Renal pelvis (tissue), 12 donors: ENCODE measurements around the gene RXRA. TPM values are rescaled to one million over a fixed set of nuclear protein-coding genes. Genes with fewer than 3 reads are reported as not detected.

Source experiments
- DNase-seq: peaks from one replicate; pipeline ENCODE4 v3.0.0-alpha.2; 2013
- long read RNA-seq, 16 experiments: transcript quantifications; one replicate each; lab custom pipeline, GENCODE V29; 2026
- polyA plus RNA-seq, 3 donors: library from polyadenylated mRNA; unstranded; fragments of 120-200 nt; gene quantifications; one replicate each; pipeline ENCODE4 v1.2.1, GENCODE V29; 2013; ENCODE audit not compliant: insufficient read length in 3 of 3

The RXRA gene
- polyA plus RNA-seq: 10 to 100 TPM; 49.9 to 54.8 (median 53.8) TPM
- long read RNA-seq, donor 1, partial matches to known transcripts: 0 of 4 reads
- long read RNA-seq, donor 1, other reads (novel, unspliced or antisense): 0 of 4 reads
- long read RNA-seq, donor 2, transcript RXRA-202 (10 exons, 1,846 nt): major isoform, 10 of 10 reads
- long read RNA-seq, donor 2, partial matches to known transcripts: 0 of 10 reads
- long read RNA-seq, donor 2, other reads (novel, unspliced or antisense): 0 of 10 reads
- long read RNA-seq, donor 3, transcript RXRA-202 (10 exons, 1,846 nt): major isoform, 6 of 44 reads
- long read RNA-seq, donor 3, partial matches to known transcripts: 38 of 44 reads
- long read RNA-seq, donor 3, other reads (novel, unspliced or antisense): 0 of 44 reads
- long read RNA-seq, donor 4, transcript RXRA-202 (10 exons, 1,846 nt): major isoform, 6 of 65 reads
- long read RNA-seq, donor 4, partial matches to known transcripts: 59 of 65 reads
- long read RNA-seq, donor 4, other reads (novel, unspliced or antisense): 0 of 65 reads
- long read RNA-seq, donor 5, partial matches to known transcripts: 0 of 4 reads
- long read RNA-seq, donor 5, other reads (novel, unspliced or antisense): 0 of 4 reads
- long read RNA-seq, donor 6, transcript RXRA-202 (10 exons, 1,846 nt): major isoform, 6 of 6 reads
- long read RNA-seq, donor 6, partial matches to known transcripts: 0 of 6 reads
- long read RNA-seq, donor 6, other reads (novel, unspliced or antisense): 0 of 6 reads
- long read RNA-seq, donor 7, transcript RXRA-202 (10 exons, 1,846 nt): major isoform, 9 of 36 reads
- long read RNA-seq, donor 7, partial matches to known transcripts: 27 of 36 reads
- long read RNA-seq, donor 7, other reads (novel, unspliced or antisense): 0 of 36 reads
- long read RNA-seq, donor 8, partial matches to known transcripts: 0 of 4 reads
- long read RNA-seq, donor 8, other reads (novel, unspliced or antisense): 0 of 4 reads
- long read RNA-seq, donor 9, transcript RXRA-202 (10 exons, 1,846 nt): major isoform, 12 of 12 reads
- long read RNA-seq, donor 9, partial matches to known transcripts: 0 of 12 reads
- long read RNA-seq, donor 9, other reads (novel, unspliced or antisense): 0 of 12 reads
- long read RNA-seq, donor 10, partial matches to known transcripts: 0 of 2 reads
- long read RNA-seq, donor 10, other reads (novel, unspliced or antisense): 0 of 2 reads
- long read RNA-seq, donor 11, partial matches to known transcripts: 0 of 3 reads
- long read RNA-seq, donor 11, other reads (novel, unspliced or antisense): 0 of 3 reads
- long read RNA-seq, donor 12, transcript RXRA-202 (10 exons, 1,846 nt): major isoform, 7 of 76 reads
- long read RNA-seq, donor 12, partial matches to known transcripts: 69 of 76 reads
- long read RNA-seq, donor 12, other reads (novel, unspliced or antisense): 0 of 76 reads
- long read RNA-seq, donor 13, partial matches to known transcripts: 11 of 14 reads
- long read RNA-seq, donor 13, other reads (novel, unspliced or antisense): 0 of 14 reads
- long read RNA-seq, donor 14: 0 reads
- long read RNA-seq, donor 15, transcript RXRA-202 (10 exons, 1,846 nt): major isoform, 14 of 19 reads
- long read RNA-seq, donor 15, partial matches to known transcripts: 5 of 19 reads
- long read RNA-seq, donor 15, other reads (novel, unspliced or antisense): 0 of 19 reads
- long read RNA-seq, donor 16, transcript RXRA-202 (10 exons, 1,846 nt): major isoform, 8 of 77 reads
- long read RNA-seq, donor 16, partial matches to known transcripts: 69 of 77 reads
- long read RNA-seq, donor 16, other reads (novel, unspliced or antisense): 0 of 77 reads

DNA sequence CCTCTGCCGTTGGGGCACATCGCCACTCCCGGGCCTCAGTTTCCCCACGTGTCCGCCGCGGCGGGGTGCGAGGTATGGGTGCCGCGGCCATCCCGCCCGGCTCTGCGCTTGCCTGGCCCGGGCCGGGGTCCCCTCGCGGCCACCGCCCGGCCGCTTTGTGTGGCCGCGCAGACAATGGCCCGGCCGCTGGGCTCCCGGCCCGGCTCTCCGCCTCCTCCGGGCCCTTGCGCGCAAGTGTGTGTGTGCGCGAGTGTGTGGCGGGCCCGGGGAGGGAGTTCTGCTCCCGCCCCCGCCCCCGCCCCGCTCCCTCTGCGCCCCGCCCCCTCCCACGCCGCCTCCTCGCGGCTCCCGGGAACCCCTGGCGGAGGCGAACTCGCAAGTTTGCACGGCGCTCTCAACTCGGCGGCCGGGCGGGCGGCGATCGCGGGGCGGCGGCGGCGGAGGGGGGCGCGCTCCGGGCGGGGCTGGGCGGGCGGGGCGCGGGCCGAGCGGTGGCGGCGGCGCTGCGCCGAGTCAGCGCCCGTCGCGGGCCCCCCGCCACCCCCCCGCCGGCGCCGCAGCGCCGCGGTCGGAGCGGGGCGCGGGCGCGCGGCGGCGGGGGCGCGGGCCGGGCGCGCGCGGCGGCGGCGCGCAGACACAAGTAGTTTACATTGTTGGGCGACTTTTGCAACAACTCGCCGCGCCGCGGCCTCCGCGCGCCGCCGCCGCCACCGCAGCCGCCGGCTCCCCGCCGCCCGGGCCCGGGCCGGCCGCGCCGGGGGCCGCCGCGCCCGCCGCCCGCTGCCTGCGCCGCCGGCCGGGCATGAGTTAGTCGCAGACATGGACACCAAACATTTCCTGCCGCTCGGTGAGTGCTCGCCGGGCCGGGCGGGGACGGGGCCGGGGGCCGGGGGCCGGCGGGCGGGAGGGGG is at the start of gene RXRA:
Gene RXRA, plus strand, starts transcription at position 643 of the 911 bp plus-strand sequence. Its CDS starts 177 bp downstream, at position 820.
- DNase-seq: peak; percentile 87

- DNase-seq: no peak
Observed at GRCh38 chr9:134278286-134278685, 48.0 kb upstream of the RXRA start.

- DNase-seq: no peak
Observed at GRCh38 chr9:134278974-134279640, 47.1 kb upstream of the RXRA start.

DNA sequence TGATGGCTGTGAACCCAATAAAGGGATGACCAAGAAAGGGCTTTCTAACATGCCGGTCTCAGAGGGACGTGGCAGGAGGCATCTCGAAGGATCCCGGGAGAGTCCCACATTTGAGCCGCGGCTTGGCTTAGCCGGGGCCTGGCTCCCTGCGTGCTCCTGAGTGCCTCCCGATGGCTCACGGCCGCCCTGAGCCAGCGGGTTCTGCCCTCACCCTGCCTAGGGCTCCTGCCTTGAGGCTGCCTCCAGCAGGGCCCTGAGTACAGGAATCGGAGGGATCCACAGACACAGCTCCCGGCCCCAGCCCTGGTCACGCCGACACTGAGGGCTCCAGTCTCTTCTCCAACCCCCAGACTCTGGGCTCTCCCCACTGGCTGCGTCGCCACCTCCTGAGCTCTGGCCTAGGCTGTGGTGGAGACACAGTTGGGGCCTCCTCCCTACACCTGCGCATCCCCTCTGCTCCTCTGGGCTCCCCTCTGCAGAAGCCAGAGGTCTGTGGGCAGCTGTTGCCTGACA is 44.1 kb upstream of the RXRA start:
- DNase-seq: no peak

GRCh38 chr9:134283111-134283515 is 43.1 kb upstream of the RXRA start:
- DNase-seq: no peak

DNA sequence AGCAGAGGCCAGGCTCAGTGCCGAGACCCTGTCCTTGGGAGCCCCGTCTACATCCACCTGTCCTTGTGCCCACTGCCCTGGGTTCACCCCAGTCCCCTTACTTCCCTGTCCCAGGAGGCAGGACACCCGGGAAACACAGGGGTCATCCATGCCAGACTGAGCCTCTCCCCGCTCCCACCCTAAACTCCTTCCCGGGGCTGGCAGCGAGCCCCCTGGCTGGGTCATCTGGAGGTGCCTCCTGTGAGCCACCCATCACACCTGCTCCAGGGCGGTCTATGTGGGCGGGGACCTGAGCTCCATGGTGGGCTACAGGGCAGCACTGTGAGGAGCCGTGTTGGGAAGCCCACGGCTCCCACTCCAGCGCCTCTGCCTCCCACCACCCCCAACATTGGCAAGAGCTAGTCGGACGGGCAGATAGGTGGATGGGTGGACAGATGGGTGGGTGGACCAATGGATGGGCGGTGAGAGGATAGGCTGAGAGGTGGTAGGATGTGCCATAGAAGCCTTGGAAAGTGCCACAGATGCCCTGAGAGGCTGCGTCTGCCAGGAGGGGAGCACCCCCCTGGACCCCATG is 42.5 kb upstream of the RXRA start:
- no peak for DNase-seq

DNA sequence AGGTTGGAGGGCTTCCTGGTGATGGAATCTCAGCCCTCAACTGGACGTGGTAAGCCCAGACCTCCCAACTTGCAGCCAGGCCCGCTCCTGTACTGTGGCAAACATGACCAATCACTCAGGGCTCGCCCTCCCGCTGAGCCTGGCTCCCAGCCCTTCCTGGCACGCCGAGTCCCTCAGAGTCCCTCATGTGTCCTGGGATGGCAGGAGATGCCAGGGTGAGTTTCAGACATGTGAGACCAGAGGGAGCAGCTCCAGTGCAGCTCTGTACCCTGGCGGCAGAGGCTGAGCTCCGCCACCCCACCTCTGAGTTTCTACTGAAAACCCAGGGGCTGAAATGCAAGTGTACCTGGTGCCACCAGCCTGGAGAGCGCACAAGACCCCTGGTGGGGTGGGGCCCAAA is 42.0 kb upstream of the RXRA start:
- DNase-seq: no peak

GRCh38 chr9:134284741-134285140 is 41.5 kb upstream of the RXRA start:
- no peak for DNase-seq

- no peak for DNase-seq
Observed at GRCh38 chr9:134285215-134285845, 40.9 kb upstream of the RXRA start.

DNA sequence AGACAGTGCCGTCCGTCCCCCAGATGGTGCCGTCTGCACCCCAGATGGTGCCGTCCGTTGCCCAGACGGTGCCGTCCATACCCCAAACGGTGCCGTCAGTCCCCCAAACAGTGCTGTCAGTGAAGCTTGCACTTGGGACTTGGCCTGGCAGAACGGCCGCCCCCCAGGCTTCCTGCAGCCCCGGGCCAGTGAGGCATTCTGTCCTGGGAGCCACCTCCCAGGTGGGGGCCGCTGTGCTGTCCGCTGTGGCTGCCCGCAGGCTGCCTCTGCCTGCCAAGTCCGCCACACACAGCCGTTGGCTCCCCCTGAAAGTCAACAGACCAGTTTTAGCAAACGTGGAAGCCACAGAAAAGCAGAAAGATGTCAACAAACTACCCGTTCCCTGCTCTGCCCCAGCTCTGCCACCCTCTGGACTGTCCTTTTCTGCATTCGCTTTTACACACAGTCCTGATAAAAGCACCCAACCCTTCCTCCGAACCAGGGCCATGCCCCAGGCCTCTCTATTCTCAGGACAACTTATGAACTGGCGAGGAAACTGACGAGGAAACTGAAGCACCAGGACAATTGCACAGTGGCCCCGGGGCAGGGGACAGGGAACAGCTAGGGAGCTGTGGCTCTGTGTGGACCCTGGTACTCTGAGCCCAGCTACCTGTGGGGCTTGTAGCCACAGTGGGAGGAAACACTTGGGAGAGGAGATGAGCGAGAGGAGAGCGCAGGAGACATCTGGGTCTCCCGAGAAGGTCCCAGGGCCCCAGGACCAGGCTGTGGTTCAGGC is 39.6 kb upstream of the RXRA start:
- no peak for DNase-seq

GRCh38 chr9:134287591-134288491 is 38.4 kb upstream of the RXRA start:
- DNase-seq: peak; percentile 61

DNA sequence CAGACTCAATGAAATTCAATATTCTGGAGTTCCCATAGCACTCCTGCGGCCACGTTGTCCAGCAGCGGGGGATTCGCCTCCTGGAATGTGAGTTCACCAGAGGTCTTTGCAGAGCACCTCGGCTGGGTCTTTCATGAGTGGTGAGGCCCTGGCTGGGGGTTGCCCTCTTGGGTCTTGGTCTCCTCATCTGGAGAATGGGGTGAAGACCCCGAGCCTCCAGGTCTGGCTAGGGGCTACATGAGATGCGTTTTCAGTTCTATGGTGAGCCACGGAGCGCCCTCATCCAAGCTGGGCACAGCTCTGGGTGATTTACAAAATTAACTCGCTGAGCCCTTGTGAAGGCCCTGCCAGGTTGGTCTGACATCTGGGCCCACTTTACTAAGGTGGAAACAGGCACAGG is 37.5 kb upstream of the RXRA start:
- no peak for DNase-seq

DNA sequence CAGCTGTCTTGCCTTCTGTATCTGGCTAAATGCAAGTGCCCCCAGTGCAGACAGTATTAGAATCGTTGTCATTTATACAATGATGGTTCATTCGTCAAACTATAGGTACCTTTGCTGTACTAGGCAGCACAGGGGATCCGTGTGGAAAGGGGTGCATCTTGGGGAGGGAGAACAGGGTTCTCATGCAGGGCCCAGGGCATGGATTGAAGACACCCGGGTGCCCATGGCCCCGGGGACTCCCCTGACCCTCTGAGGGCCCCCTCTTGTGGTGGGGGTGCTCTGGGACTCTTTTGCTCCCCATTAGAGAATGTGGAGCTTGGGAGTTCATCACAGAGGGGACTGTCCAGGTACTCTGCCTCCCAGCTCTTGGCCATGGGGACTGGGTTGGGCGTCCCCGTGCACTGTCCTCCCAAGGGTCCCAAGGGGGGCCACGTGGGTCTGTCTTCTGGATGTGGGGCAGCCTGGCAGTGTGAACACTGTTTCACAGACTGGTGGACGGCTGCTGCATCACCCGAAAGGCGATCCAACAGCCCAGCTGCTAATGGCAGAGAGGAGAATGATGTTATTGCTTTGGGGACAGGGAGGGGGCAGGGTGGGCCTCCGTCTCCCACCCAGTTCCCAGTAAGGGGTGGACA is 36.9 kb upstream of the RXRA start:
- no peak for DNase-seq

GRCh38 chr9:134290603-134291451 is 35.4 kb upstream of the RXRA start:
- no peak for DNase-seq
